ENCODE data around the gene EXOC6.

The EXOC6 gene

DNA sequence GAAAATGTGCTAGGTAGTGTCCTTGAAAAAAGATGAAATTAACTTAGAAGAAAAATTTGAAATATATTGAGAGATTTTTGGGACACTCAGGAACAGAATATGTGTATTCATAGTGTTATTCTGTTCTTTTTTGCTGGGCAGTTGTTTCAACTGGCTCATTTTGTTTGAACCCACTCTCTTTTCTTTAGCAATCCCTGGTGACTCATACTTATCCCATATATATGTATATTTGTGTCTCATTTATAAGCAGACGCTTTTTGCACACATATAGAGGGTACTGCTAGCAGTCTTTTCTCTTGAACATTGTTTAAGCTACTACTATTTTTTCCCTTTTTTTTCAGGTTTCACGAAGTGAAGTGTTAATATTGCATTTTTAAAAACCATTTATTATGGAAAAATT is 1.9 kb downstream of the EXOC6 start:
- ChIA-PET CTCF (interaction anchor here (0.7 to 1.7 kb wide), 3 partner anchors 9 to 64 kb away, joined by 3 to 8 read pairs (median 6); no protein-coding TSS in a partner anchor), POLR2A (no interaction called here)

DNA sequence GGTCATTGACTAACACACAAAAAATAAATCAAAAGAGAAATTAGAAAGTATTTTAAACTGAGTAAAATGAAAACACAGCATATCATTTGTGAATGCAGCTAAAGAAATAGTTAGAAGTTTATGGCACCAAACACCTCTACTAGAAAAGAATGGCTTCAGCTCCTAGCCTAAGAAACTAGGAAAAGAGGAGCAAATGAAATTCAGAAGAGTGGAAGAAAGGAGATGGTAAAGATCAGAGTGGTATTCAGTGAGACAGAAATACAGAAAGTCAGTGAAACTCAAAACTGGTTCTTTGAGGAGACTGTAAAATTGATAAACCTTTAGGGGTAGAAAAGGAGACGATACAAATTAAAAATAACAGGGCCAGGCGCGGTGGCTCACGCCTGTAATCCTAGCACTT is 2.7 kb downstream of the EXOC6 start:
- ChIA-PET CTCF (interaction anchor here (0.7 to 1.7 kb wide), 3 partner anchors 10 to 63 kb away, joined by 3 to 8 read pairs (median 6); no protein-coding TSS in a partner anchor), POLR2A (no interaction called here)
- no peak overlapping the region for H3K4me3 ChIP-seq (ENCODE audit: low read depth, low read length)
- no peaks in the 10 kb centered on the region for H3K9me3 ChIP-seq (ENCODE audit: control insufficient read depth, insufficient read depth, low read depth, low read length)
- no peaks in the 10 kb centered on the region for H3K36me3 ChIP-seq (ENCODE audit: control insufficient read depth in 2 of 2, insufficient read depth in 1 of 2, low read length in 2 of 2)
- no peak overlapping the region for H3K27ac ChIP-seq (ENCODE audit: extremely low read depth, low read depth, low read length)
- H3K4me1 ChIP-seq (ENCODE audit: control insufficient read depth, insufficient read depth, low read length) = 0 out of 2 replicates have a peak, but pooled peaks cover 3% of the 10 kb centered on the region
- TF ChIP-seq ZNF645 (tag by site-specific recombination; IDR thresholded peaks at IDR 0.05) (no peak), PRDM1 (tag by site-specific recombination; IDR thresholded peaks at IDR 0.05) (peak; percentile 51)

More for the DNA sequence above, 1.9 kb downstream of the EXOC6 start:
- Histone ChIP-seq H3K4me3 (ENCODE audit: low read depth, low read length) (no peak overlapping the region), H3K27ac (ENCODE audit: extremely low read depth, low read depth, low read length) (no peak overlapping the region), H3K4me1 (ENCODE audit: control insufficient read depth, insufficient read depth, low read length) (0 out of 2 replicates have a peak, but pooled peaks cover 3% of the 10 kb centered on the region), H3K9me3 (ENCODE audit: control insufficient read depth, insufficient read depth, low read depth, low read length) (no peaks in the 10 kb centered on the region), H3K36me3 (ENCODE audit: control insufficient read depth in 2 of 2, insufficient read depth in 1 of 2, low read length in 2 of 2) (no peaks in the 10 kb centered on the region)
- TF ChIP-seq HOXA7 (CRISPR knock-in tag; IDR thresholded peaks at IDR 0.05; ENCODE audit: borderline replicate concordance) = no peak
- TF ChIP-seq ZNF514 (tag by site-specific recombination; IDR thresholded peaks at IDR 0.05) = no peak
- no peak for TF ChIP-seq ZNF266 (tag by site-specific recombination; IDR thresholded peaks at IDR 0.05; ENCODE audit: low read depth)
- TF ChIP-seq, protein P1, sequence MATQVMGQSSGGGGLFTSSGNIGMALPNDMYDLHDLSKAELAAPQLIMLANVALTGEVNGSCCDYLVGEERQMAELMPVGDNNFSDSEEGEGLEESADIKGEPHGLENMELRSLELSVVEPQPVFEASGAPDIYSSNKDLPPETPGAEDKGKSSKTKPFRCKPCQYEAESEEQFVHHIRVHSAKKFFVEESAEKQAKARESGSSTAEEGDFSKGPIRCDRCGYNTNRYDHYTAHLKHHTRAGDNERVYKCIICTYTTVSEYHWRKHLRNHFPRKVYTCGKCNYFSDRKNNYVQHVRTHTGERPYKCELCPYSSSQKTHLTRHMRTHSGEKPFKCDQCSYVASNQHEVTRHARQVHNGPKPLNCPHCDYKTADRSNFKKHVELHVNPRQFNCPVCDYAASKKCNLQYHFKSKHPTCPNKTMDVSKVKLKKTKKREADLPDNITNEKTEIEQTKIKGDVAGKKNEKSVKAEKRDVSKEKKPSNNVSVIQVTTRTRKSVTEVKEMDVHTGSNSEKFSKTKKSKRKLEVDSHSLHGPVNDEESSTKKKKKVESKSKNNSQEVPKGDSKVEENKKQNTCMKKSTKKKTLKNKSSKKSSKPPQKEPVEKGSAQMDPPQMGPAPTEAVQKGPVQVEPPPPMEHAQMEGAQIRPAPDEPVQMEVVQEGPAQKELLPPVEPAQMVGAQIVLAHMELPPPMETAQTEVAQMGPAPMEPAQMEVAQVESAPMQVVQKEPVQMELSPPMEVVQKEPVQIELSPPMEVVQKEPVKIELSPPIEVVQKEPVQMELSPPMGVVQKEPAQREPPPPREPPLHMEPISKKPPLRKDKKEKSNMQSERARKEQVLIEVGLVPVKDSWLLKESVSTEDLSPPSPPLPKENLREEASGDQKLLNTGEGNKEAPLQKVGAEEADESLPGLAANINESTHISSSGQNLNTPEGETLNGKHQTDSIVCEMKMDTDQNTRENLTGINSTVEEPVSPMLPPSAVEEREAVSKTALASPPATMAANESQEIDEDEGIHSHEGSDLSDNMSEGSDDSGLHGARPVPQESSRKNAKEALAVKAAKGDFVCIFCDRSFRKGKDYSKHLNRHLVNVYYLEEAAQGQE (tag by site-specific recombination; IDR thresholded peaks at IDR 0.05) = no peak
- TF ChIP-seq ZNF558 (tag by site-specific recombination; IDR thresholded peaks at IDR 0.05) = 0 out of 2 replicates have a peak, but pooled peaks have one; percentile 45
- TF ChIP-seq ZXDB (tag by site-specific recombination; IDR thresholded peaks at IDR 0.05) = no peak
- no peak for TF ChIP-seq ZNF140 (tag by site-specific recombination; IDR thresholded peaks at IDR 0.05)
- no peak for TF ChIP-seq KLF16 (tag by site-specific recombination; IDR thresholded peaks at IDR 0.05)
- no peak for TF ChIP-seq ZNF561 (tag by site-specific recombination; IDR thresholded peaks at IDR 0.05; ENCODE audit: borderline replicate concordance)
- TF ChIP-seq, protein P2, sequence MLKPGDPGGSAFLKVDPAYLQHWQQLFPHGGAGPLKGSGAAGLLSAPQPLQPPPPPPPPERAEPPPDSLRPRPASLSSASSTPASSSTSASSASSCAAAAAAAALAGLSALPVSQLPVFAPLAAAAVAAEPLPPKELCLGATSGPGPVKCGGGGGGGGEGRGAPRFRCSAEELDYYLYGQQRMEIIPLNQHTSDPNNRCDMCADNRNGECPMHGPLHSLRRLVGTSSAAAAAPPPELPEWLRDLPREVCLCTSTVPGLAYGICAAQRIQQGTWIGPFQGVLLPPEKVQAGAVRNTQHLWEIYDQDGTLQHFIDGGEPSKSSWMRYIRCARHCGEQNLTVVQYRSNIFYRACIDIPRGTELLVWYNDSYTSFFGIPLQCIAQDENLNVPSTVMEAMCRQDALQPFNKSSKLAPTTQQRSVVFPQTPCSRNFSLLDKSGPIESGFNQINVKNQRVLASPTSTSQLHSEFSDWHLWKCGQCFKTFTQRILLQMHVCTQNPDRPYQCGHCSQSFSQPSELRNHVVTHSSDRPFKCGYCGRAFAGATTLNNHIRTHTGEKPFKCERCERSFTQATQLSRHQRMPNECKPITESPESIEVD (tag by site-specific recombination; IDR thresholded peaks at IDR 0.05) = no peak
- 0 out of 2 replicates have a peak, but pooled peaks have one; percentile 8 for TF ChIP-seq KLF10 (tag by site-specific recombination; IDR thresholded peaks at IDR 0.05)
- TF ChIP-seq ZFP69B (tag by site-specific recombination; IDR thresholded peaks at IDR 0.05) = no peak
- no peak for TF ChIP-seq RBAK (tag by site-specific recombination; IDR thresholded peaks at IDR 0.05)
- TF ChIP-seq, protein P3, sequence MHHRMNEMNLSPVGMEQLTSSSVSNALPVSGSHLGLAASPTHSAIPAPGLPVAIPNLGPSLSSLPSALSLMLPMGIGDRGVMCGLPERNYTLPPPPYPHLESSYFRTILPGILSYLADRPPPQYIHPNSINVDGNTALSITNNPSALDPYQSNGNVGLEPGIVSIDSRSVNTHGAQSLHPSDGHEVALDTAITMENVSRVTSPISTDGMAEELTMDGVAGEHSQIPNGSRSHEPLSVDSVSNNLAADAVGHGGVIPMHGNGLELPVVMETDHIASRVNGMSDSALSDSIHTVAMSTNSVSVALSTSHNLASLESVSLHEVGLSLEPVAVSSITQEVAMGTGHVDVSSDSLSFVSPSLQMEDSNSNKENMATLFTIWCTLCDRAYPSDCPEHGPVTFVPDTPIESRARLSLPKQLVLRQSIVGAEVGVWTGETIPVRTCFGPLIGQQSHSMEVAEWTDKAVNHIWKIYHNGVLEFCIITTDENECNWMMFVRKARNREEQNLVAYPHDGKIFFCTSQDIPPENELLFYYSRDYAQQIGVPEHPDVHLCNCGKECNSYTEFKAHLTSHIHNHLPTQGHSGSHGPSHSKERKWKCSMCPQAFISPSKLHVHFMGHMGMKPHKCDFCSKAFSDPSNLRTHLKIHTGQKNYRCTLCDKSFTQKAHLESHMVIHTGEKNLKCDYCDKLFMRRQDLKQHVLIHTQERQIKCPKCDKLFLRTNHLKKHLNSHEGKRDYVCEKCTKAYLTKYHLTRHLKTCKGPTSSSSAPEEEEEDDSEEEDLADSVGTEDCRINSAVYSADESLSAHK (tag by site-specific recombination; IDR thresholded peaks at IDR 0.05) = no peak
- TF ChIP-seq ZNF214 (tag by site-specific recombination; IDR thresholded peaks at IDR 0.05; ENCODE audit: borderline replicate concordance) = no peak
- no peak for TF ChIP-seq ZNF777 (tag by site-specific recombination; IDR thresholded peaks at IDR 0.05; ENCODE audit: borderline replicate concordance)

Data from HEK293 (cell line).